IMR-90 (cell line): Measurements from ENCODE around the gene GRM4. TPM values are rescaled to one million over a fixed set of nuclear protein-coding genes. Genes with fewer than 3 reads are reported as not detected.
"Not testable (repeated sequence)": the region's sequence is repeated elsewhere in the genome, so short reads cannot be mapped to it uniquely, and the experiment has no call there.

ENCODE experiments used
- ATAC-seq: fragments of 200-7000 bp; cut with Tn5 transposase; 2 replicates; pipeline ENCODE4 v1.9.1; 2020; ENCODE audit warnings: low read depth, mild to moderate bottlenecking, moderate library complexity
- BruUV-seq: library from RNA; stranded (reverse); fragments of 400-500 nt; replicated peaks from 2 replicates; lab custom pipeline; 2021; lab: Mats Ljungman, UMichigan
- CTCF ChIA-PET: fragments of 300-600 bp; formaldehyde crosslinking; extraction: SDS; loops from one replicate; lab custom pipeline; 2021; ENCODE audit warnings: antibody characterized with exemption; lab: Yijun Ruan, JAX
- POLR2A ChIA-PET: fragments of 300-600 bp; sonication (Branson Sonifier 250); formaldehyde crosslinking; loops from one replicate; lab custom pipeline; 2022; ENCODE audit warnings: antibody characterized with exemption; ENCODE audit not compliant: unreplicated experiment; lab: Charles Lee
- DNase-seq: peaks from one replicate; pipeline ENCODE4 v3.0.0; 2013
- H2AFZ ChIP-seq: replicated peaks from 2 replicates; pipeline ENCODE3; 2013; ENCODE audit warnings: low read length, mild to moderate bottlenecking; ENCODE audit not compliant: poor library complexity
- H2AK5ac ChIP-seq: 2 replicates; pipeline ENCODE4 v1.6.1; 2013; ENCODE audit warnings: low read depth, low read length, inconsistent platforms
- H2AK9ac ChIP-seq: replicated peaks from 2 replicates; pipeline ENCODE3; 2013; ENCODE audit warnings: mild to moderate bottlenecking, low read depth, low read length, moderate library complexity; ENCODE audit not compliant: poor library complexity
- H2BK120ac ChIP-seq: 2 replicates; pipeline ENCODE4 v1.6.1; 2013; ENCODE audit warnings: low read depth, low read length, inconsistent platforms
- H2BK15ac ChIP-seq: 3 replicates; pipeline ENCODE4 v1.6.1; 2013; ENCODE audit warnings: low read depth, low read length, inconsistent platforms
- H2BK20ac ChIP-seq: 2 replicates; pipeline ENCODE4 v1.6.1; 2013; ENCODE audit warnings: low read depth, mild to moderate bottlenecking, inconsistent platforms, low read length, moderate library complexity
- H2BK5ac ChIP-seq: 2 replicates; pipeline ENCODE4 v1.6.1; 2013; ENCODE audit warnings: mild to moderate bottlenecking, low read depth, low read length, inconsistent platforms; ENCODE audit not compliant: poor library complexity, severe bottlenecking
- H3K14ac ChIP-seq: replicated peaks from 2 replicates; pipeline ENCODE4 v1.6.1; 2013; ENCODE audit warnings: low read depth, low read length, inconsistent platforms
- H3K18ac ChIP-seq: 2 replicates; pipeline ENCODE4 v1.6.1; 2013; ENCODE audit warnings: low read depth, low read length, control low read depth
- H3K23ac ChIP-seq: 2 replicates; pipeline ENCODE4 v1.6.1; 2013; ENCODE audit warnings: low read depth, low read length, inconsistent platforms
- H3K27ac ChIP-seq: 2 replicates; pipeline ENCODE4 v1.5.1; 2013; ENCODE audit warnings: mild to moderate bottlenecking, control low read depth, low read length; ENCODE audit not compliant: insufficient read depth
- H3K27me3 ChIP-seq: 2 replicates; pipeline ENCODE4 v1.6.1; 2013; ENCODE audit warnings: low read length; ENCODE audit not compliant: control insufficient read depth, insufficient read depth
- H3K36me3 ChIP-seq: 2 replicates; pipeline ENCODE4 v1.6.1; 2013; ENCODE audit warnings: low read length, mixed read lengths; ENCODE audit not compliant: control insufficient read depth, insufficient read depth
- H3K4ac ChIP-seq: 2 replicates; pipeline ENCODE4 v1.6.1; 2013; ENCODE audit warnings: low read depth, low read length, inconsistent platforms
- H3K4me1 ChIP-seq: 2 replicates; pipeline ENCODE4 v1.6.1; 2013; ENCODE audit warnings: low read length, mixed read lengths; ENCODE audit not compliant: control insufficient read depth, insufficient read depth
- H3K4me2 ChIP-seq: 2 replicates; pipeline ENCODE4 v1.6.1; 2013; ENCODE audit warnings: low read depth, mild to moderate bottlenecking, control low read depth, low read length, moderate library complexity
- H3K4me3 ChIP-seq: 2 replicates; pipeline ENCODE4 v1.5.1; 2013; ENCODE audit warnings: low read depth, mild to moderate bottlenecking, control low read depth, low read length, moderate library complexity; ENCODE audit not compliant: insufficient read depth
- H3K56ac ChIP-seq: 2 replicates; pipeline ENCODE4 v1.6.1; 2013; ENCODE audit warnings: low read length, inconsistent platforms; ENCODE audit not compliant: insufficient read depth; ENCODE audit errors: extremely low read depth
- H3K79me1 ChIP-seq, 2 experiments: 2 replicates each; pipeline ENCODE4 v1.6.1; 2013; ENCODE audit warnings: low read length in 2 of 2, inconsistent platforms in 1 of 2, low read depth in 1 of 2
- H3K9ac ChIP-seq: 2 replicates; pipeline ENCODE4 v1.6.1; 2013; ENCODE audit warnings: low read depth, low read length, control low read depth
- H3K9me1 ChIP-seq: 2 replicates; pipeline ENCODE4 v1.6.1; 2013; ENCODE audit warnings: low read length, inconsistent platforms; ENCODE audit not compliant: insufficient read depth
- H3K9me3 ChIP-seq: 2 replicates; pipeline ENCODE4 v1.6.1; 2013; ENCODE audit warnings: low read length; ENCODE audit not compliant: control insufficient read depth, insufficient read depth
- H4K20me1 ChIP-seq: 2 replicates; pipeline ENCODE4 v1.6.1; 2013; ENCODE audit warnings: low read length, inconsistent platforms; ENCODE audit not compliant: insufficient read depth
- H4K5ac ChIP-seq: 2 replicates; pipeline ENCODE4 v1.6.1; 2013; ENCODE audit warnings: mild to moderate bottlenecking, low read depth, low read length, control low read depth
- H4K8ac ChIP-seq, 2 experiments: 2 replicates each; pipeline ENCODE4 v1.6.1; 2013; ENCODE audit warnings: low read depth in 2 of 2, low read length in 2 of 2, control low read depth in 1 of 2, inconsistent platforms in 1 of 2
- H4K91ac ChIP-seq: 2 replicates; pipeline ENCODE4 v1.6.1; 2013; ENCODE audit warnings: low read depth, low read length, inconsistent platforms; ENCODE audit not compliant: insufficient read depth
- WGBS, 2 experiments: methylation state at CpG; one replicate each; pipeline versions ENCODE4 v1.1.5 to v1.1.7; 2013; ENCODE audit warnings: missing lambda C conversion rate in 2 of 2; ENCODE audit not compliant: insufficient read length in 1 of 2; ENCODE audit errors: extremely low coverage in 2 of 2; 5-methylcytosine and 5-hydroxymethylcytosine counted together
- dilution Hi-C: fragments of 300-500 bp; cut with HindIII; formaldehyde crosslinking; loops from one replicate; pipeline ENCODE4 v1.14.3; 2018; ENCODE audit warnings: low sequenced_read_pairs; ENCODE audit not compliant: unreplicated experiment
- in situ Hi-C: fragments of 300-500 bp; cut with MboI; formaldehyde crosslinking; loops from 3 replicates; pipeline ENCODE4 v1.14.3; 2019; ENCODE audit warnings: low sequenced_read_pairs, inconsistent platforms, mixed read lengths
- intact Hi-C: fragments of 100-400 bp; cut with micrococcal nuclease; formaldehyde crosslinking; loops from 2 replicates; pipeline ENCODE4 v1.10.0; 2022
- polyA plus RNA-seq, 3 experiments: library from polyadenylated mRNA; depleted of rRNA; stranded (reverse); fragments of >200 nt; gene quantifications; 2 replicates each; pipeline ENCODE4 v1.2.3, GENCODE V29; 2012; ENCODE audit warnings: low replicate concordance in 1 of 3
- total RNA-seq: library from RNA; depleted of rRNA; stranded (reverse); fragments of >200 nt; gene quantifications from 2 replicates; pipeline ENCODE4 v1.2.3, GENCODE V29; 2012

The GRM4 gene
- total and polyA plus RNA-seq, 2 of the 4 experiments (the other 2 are of a cell fraction), result 0.02 TPM; not detected in 1

GRCh38 chr6:34016573-34016972 is 129.3 kb downstream of the GRM4 start:
- H2AK5ac ChIP-seq, H3K14ac ChIP-seq, H3K4me1 ChIP-seq, H3K4me3 ChIP-seq, H2AK9ac ChIP-seq, H2AFZ ChIP-seq, H3K9ac ChIP-seq, H4K5ac ChIP-seq, in situ Hi-C loops, H3K4ac ChIP-seq, H3K18ac ChIP-seq, POLR2A ChIA-PET, dilution Hi-C loops, H3K27ac ChIP-seq, H3K36me3 ChIP-seq, H2BK20ac ChIP-seq, H3K9me3 ChIP-seq, BruUV-seq, H3K56ac ChIP-seq, intact Hi-C loops, H4K20me1 ChIP-seq, H2BK120ac ChIP-seq, H3K4me2 ChIP-seq, ATAC-seq, H3K9me1 ChIP-seq, H3K23ac ChIP-seq, H4K8ac ChIP-seq, H2BK5ac ChIP-seq, H2BK15ac ChIP-seq, DNase-seq, H4K91ac ChIP-seq, CTCF ChIA-PET, H3K79me1 ChIP-seq: not testable (repeated sequence)
- peaks cover 17% of the 10 kb centered on the region for H3K27me3 ChIP-seq
- no CpG with 5 or more reads among the region's 3 CpGs for WGBS, 2 experiments
